ENCODE data around the gene IL5RA.

Gene IL5RA

GRCh38 chr3:3020209-3020608 is 90.0 kb downstream of the IL5RA start:
- no peak for DNase-seq (ENCODE audit: low read depth in 1 of 2, low spot score in 1 of 2)
- no peak overlapping the region for H3K4me3 ChIP-seq (replicated peaks; ENCODE audit: insufficient read depth, low read length)
- no peak overlapping the region for H3K27ac ChIP-seq (replicated peaks)
- H3K27me3 ChIP-seq (ENCODE audit: insufficient read depth, poor library complexity, severe bottlenecking), result no peaks in the 10 kb centered on the region
- no peak for TF ChIP-seq POLR2AphosphoS5 (IDR thresholded peaks at IDR 0.05; ENCODE audit: low read depth)
- TF ChIP-seq CTCF (IDR thresholded peaks at IDR 0.05; ENCODE audit: insufficient read depth, low read length), result no peak
- no peak for TF ChIP-seq REST (IDR thresholded peaks at IDR 0.05; ENCODE audit: insufficient replicate concordance, low read depth)
- no peak for TF ChIP-seq SPI1 (IDR thresholded peaks at IDR 0.05; ENCODE audit: borderline replicate concordance, low read depth)
- no peak for TF ChIP-seq GABPA (IDR thresholded peaks at IDR 0.05; ENCODE audit: low read depth)

Measured in HL-60 (cell line).